Subcutaneous adipose tissue (tissue), 4 donors: ENCODE measurements around the gene NHSL2. TPM values are rescaled to one million over a fixed set of nuclear protein-coding genes. Genes with fewer than 3 reads are reported as not detected.

ENCODE experiments used
- total RNA-seq, 4 donors: library from RNA; depleted of rRNA; stranded (reverse); fragments of >200 nt; gene quantifications; one replicate each; pipeline ENCODE4 v1.1.0, GENCODE V29; 2016
- TF ChIP-seq, protein P1 (sequence below): fragments of 450-650 bp; IDR thresholded peaks from one replicate; pipeline ENCODE4 v1.5.1; 2016; ENCODE audit warnings: low read depth, mild to moderate bottlenecking, control low read depth, antibody characterized with exemption, moderate library complexity

NHSL2 gene
- total RNA-seq, 4 donors from 2014 or later = 5.6 to 12.2 (median 8.8) TPM

DNA sequence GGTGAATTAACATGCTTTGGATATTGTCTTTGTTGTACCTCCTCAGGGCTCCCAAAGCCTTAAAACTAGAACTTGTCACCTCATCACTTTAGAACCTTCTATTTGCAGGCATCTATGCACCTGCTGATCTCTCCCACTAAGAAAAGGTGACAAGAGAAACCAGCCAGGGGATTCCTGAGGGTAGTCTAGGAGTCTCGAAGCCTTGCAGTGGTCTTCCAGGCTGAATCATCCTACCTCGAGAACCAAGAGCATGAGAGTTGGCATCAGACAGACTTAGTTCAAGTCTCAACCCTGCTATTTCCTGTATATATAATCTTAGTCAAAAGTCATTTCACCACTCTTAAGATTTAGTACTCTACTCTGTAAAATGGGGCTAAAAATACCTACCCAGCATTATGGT lies 191.5 kb downstream of the NHSL2 start:
- TF ChIP-seq, protein P1, sequence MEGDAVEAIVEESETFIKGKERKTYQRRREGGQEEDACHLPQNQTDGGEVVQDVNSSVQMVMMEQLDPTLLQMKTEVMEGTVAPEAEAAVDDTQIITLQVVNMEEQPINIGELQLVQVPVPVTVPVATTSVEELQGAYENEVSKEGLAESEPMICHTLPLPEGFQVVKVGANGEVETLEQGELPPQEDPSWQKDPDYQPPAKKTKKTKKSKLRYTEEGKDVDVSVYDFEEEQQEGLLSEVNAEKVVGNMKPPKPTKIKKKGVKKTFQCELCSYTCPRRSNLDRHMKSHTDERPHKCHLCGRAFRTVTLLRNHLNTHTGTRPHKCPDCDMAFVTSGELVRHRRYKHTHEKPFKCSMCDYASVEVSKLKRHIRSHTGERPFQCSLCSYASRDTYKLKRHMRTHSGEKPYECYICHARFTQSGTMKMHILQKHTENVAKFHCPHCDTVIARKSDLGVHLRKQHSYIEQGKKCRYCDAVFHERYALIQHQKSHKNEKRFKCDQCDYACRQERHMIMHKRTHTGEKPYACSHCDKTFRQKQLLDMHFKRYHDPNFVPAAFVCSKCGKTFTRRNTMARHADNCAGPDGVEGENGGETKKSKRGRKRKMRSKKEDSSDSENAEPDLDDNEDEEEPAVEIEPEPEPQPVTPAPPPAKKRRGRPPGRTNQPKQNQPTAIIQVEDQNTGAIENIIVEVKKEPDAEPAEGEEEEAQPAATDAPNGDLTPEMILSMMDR = no peak

- TF ChIP-seq, protein P1 = no peak
Measured at GRCh38 chrX:72102760-72103159, 192.1 kb downstream of the NHSL2 start.

DNA sequence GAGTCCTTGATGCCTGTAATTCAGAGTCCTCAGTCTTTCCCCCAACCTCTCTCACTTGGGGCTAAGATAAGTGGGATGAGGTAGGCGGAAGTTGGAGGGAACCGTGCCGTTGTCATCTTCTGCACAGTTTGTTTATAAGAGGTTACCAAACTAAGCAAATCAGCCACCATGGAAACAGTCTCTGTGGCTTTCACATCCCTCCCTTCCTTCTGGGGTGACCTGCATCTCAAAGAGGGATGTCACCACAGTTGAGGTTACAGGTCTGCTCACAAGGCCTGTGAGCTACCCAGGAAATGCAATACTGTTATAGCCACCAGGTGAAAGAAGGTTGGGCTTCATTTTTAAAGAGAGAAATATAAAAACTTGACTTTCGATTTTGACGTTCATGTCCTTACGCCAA lies 194.8 kb downstream of the NHSL2 start:
- TF ChIP-seq, protein P1 = no peak

DNA sequence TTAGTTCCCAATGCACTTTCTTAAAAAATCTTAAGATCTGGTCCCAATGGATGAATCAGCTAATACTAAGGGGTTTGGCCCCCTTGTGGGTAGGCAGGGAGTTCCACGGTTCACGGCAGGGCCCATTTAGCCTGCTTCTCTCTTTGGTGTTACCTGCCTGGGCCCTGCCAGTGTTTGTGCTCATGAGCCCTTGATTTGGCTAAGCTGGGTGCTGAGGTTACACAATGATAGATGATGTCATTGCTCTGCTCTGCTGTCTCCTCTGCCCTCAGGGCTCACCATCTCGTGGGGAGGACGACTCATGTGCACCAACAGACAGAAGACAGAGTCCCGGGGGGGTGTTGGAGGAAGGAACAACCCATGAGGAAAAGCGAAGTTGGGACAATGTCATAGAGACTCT lies 196.7 kb downstream of the NHSL2 start:
- TF ChIP-seq, protein P1 = no peak

DNA sequence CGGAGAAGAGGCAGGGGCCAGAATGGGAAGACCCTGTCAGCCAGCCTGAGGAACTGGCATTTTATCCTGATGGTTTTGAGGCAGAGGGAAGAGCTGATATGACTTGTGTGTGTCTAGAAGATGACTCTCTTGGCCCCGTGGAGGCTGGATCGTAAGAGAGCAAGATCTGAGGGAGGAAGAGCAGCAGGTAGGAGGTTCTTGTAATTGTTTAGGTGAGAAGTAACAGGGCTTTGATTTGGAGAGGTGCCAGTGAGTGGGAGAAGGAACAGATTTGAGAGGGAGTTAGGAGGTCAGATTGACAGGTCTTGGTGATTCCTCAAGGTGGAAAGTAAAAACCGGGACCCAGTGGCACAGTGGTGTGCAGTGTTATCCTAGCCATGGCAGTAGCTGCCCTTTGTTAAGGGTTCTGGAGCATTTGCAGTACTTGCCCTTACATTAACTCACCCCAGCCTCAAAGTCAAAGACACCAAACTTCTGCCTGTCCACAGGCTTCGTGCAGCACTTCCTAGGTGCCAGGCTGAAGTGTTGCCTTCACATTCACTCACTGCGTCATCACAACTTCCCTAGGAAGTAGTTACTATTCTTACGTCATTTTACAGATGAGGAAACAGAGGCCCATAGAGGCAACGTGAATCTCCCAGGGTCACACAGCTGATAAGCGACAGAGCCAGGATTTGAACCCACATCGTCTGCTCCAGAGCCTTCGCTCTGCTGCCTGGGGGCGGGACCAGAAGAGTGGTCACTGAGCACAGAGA lies 197.4 kb downstream of the NHSL2 start:
- TF ChIP-seq, protein P1 = no peak

- TF ChIP-seq, protein P1 = no peak
Measured at GRCh38 chrX:72108666-72109065, 198.0 kb downstream of the NHSL2 start.

- TF ChIP-seq, protein P1 = no peak
Measured at GRCh38 chrX:72110051-72110875, 199.6 kb downstream of the NHSL2 start.
